Measurements from ENCODE around the gene GPATCH2.
"Not testable (repeated sequence)": the region's sequence is repeated elsewhere in the genome, so short reads cannot be mapped to it uniquely, and the experiment has no call there.

- TF ChIP-seq CTCF (conservative IDR thresholded peaks at IDR 0.05 in 1 of 2, IDR thresholded peaks at IDR 0.05 in 1 of 2; ENCODE audit: extremely low read depth in 1 of 2, insufficient read depth in 1 of 2, low read depth in 1 of 2, low read length in 2 of 2); EZH2 (IDR thresholded peaks at IDR 0.05; ENCODE audit: borderline replicate concordance, low read length): not testable (repeated sequence)
Measured at GRCh38 chr1:217381773-217382172, 249.1 kb downstream of the GPATCH2 start.

Data from mammary epithelial cell (primary cell).